HL-60/S4 treated with retinoic acid at 250 ng/mL for 4 days and 3 days (cell line): ENCODE data around the gene AP1G2.

Experiments
- in situ Hi-C: fragments of 300-500 bp; cut with MboI; formaldehyde crosslinking; loops from 2 replicates; pipeline ENCODE4 v1.7.0; 2022; ENCODE audit warnings: low sequenced_read_pairs

The AP1G2 gene

DNA sequence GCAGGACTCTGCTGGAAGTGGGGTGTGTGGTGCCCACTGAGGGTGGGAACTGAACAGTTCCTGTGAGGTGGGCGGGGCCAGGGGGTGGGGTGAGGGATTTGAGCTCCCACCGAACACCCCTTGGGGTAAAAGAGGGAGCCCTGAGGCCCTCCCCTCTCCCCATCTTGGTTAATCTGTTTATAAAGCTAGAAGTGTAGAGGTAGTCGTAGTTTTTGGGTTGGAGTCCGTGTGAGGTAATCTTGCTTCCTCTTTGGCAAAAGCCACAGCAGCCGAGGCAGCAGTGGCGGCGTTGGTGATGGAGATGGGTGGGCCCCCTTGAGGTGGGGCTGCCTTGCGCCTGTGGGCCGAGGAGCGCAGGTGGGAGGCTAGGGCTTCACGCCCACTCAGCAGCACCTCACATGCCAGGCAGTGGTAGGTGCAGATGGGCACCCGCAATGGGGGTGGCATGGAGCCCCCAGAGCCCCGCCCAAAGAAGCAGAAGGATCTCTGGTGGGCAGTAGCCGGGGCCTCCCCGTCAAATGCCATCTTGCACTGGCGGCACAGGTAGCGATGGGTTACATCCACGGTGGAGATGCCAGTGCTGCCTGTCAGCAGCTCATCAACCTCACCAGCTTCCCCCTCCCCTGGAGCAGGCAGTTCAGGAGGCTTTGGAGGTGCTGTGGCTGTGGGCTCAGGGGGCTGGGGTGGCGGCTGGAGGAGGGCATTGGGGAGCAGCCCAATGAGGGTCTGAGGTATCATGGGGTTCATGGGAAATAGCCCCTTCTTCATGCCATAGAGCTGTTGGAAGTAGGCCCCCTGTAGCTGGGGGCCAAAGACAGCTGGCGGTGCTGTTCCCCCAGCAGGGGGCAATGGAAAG, 45.6 kb downstream of the AP1G2 start:
- in situ Hi-C loops: no loop called here

DNA sequence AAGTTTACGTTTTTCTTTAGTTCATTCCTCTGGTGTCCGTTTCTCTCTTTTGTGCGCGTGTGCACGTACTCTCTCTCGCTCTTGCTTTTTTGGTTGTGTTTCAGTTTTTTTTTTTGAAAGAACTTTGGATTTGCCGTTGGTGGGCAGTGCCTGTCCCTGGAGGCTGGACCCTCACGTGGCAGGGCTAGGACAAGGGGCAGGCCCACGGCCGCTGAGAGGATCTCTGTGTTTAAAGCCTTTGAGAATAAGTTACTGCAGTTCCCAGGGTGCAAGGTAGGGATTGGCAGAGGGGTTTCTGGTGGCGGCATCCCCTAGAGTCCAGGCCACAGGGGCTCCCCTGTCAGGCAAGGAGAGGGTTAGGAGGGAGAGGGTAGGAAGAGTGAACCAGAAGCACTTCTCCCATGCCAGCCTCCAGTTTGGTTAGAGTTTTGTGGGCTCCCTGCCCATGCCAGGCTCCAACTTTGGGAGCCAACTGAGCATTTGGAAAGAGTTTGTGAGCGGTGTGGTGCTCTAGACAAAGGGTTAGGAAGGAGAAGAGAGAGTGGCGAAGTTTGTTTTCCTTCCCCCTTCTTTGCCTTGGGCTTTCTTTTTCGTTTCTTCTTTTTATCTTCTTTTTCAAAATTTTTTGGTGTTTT, 46.6 kb downstream of the AP1G2 start:
- in situ Hi-C loops: no loop called here

DNA sequence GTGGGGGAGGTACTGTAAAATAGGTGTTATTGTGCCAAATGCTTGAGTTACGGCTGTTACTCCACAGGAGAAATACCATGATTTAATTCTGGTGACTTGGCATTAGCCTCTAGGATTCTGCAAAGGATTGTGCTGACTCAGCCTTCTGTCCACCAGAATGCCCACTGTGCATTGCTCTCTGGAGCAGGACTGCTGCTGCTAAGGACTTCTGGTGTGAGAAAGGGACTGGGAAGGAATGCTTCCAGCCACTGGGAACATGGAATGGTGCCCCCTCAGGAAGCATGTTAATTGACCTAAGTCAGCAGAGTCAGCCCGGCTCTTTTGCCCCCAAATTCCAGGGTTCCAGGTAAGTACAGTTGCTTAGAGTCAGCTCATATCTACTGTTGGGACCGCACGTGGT, 48.9 kb downstream of the AP1G2 start:
- in situ Hi-C loops: no loop called here

DNA sequence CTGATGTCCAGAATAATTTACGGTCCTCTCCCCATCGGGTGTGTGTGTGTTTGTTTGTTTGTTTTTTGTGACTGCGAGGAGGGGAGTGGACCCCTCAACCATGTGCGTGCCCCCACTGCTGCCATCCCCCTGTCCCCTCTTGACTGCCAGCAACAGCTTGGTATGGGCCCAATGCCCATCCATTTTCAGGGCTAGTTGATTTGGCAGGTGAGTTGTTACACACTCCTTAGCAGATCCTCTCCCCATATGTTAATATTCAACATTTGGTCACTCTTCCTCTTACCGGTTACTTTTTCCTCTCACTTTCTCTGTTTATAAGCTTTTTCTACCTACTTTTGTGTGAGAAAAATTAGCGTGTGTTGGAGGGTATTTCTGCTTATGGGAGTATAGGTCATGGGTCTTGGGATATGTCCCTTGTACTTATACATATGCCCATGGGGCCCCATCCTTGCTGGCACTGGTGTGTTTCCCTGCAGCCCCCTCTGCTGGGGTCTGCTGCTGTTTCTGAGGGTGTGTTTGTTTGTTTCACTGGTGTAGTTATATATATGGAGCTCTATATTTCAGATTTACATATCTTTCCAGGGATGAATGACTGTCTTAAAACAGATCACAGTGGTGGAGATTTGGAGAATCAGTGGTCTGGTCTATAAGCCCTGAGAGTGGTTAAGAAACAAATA, 49.8 kb downstream of the AP1G2 start:
- in situ Hi-C loops: no loop called here

DNA sequence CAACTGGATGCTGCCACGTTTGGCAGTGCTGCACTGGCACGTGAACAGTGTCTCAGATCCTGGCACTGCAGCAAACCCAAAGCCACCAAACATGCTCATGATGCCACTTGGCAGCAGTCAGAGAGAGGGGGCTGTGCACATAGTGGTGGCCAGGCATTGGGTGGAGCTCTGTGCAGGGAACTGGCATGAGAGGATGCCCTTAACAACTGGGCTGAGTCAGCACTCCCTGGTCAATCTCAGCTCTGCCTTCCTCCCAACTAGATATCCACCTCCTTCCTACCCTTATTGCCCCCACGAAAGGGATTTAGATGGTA, 53.0 kb downstream of the AP1G2 start:
- in situ Hi-C loops: no loop called here

DNA sequence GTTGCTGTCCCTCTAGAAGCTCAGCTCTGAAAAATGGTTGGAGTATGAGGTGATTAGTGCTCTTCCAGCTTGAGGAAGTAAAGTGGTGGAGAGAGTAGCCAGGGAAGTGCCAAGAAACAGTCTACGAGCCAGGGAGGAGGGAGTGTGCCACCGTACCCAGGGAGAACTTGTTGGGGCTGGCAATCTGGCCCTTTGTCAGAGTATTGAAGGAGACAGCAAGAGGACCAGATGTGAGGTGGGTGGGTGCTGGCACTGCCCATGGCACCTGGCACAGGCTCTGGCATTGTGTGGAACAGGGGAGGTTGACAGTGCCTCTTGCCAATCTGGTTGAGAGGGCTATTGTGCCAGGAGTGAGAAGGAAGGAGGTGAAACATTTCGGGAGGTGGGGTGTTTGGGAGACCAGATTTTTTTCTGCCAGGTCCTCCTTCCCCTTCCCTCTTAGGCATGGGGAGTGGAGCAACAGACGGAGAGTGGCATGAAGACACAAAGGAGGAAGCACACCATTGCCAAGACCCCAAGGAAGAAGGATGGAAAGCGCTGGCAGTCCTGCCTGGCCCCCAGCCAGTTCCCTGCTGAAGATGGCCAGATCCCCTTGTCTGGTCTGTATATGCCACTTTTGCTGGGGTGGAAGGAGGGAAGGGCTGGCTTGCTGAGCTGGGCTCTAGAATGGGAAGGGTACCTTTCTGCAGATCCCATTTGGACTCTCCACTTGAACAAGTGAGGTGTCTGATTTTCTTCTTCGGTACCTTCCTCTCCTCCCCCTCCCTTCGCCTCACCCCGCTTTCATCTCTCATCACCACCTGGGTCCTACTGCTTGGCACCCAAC, 53.6 kb downstream of the AP1G2 start:
- in situ Hi-C loops: no loop called here

DNA sequence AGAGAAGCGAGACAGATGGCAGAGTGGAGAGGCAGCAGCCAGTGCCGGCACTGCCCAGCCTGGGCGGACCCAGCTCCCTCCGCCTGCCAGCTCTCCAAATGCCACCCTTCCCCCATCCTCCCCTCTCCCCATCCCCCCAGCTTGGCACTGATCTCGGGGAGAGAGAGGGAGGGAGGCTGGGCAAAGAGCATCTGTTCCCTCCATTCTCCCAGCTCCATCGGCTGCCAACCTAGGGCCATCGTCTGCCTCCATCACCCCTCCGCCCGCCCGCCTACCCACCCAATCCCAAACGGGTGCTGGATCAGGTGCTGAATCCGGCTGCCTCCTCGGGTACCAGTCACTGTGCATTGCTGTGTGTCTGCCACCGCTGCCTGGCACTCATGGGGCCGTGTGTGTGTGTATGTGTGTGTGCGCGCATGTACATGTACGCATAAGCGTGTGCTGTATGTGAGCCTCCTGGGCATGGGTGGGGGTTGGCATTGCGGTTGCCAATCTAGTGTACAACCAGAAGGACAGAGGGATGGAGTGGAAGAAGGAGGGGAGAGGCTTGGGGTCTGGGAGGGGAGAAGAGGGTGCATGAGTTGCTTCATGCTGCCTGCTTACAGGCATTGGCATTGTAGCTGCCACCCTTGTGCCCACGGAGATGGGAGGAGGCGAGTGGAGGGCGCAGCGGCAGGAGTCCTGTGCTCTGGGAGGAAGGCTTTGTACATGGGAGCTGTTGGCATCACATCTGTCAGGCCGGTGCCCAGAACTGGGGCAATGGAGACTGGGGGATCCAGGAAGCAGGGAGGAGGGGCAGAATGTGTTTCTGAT, 54.4 kb downstream of the AP1G2 start:
- in situ Hi-C loops: no loop called here

DNA sequence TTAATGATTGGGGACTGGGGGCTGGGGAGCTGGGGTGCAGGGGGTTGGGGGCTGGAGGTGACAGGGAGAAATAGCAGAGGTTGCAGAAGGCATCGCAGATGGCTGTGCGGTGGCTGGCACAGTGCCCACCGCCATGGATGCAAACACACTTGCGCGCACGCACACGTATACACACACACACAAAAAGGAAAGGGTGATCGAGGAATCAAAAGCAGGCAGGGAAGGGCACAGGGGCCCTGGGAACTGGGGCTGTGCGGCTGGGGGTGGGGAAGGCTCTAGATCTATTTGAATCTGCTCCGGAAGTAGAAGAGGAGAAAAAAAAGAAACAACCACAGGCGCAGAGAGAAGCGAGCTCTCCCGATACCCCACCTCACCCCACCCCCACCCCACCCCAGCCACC, 55.4 kb downstream of the AP1G2 start:
- in situ Hi-C loops: no loop called here
